GM12878 (cell line): Measurements from ENCODE around the gene COA1. TPM values are rescaled to one million over a fixed set of nuclear protein-coding genes. Genes with fewer than 3 reads are reported as not detected.

Experiments
- ATAC-seq: fragments of 200-7000 bp; cut with Tn5 transposase; 3 replicates; pipeline ENCODE4 v1.9.1; 2020; ENCODE audit warnings: mild to moderate bottlenecking, moderate library complexity
- BruUV-seq: library from RNA; stranded (reverse); fragments of 400-500 nt; replicated peaks from 2 replicates; lab custom pipeline; 2021; lab: Mats Ljungman, UMichigan
- CTCF ChIA-PET: fragments of 300-600 bp; sonication (Branson Sonifier 250); formaldehyde crosslinking; extraction: SDS; loops from one replicate; lab custom pipeline; 2021; ENCODE audit warnings: inconsistent platforms; lab: Yijun Ruan, JAX
- POLR2A ChIA-PET: fragments of 350-600 bp; formaldehyde crosslinking; extraction: SDS; loops from one replicate; lab custom pipeline; 2021; ENCODE audit warnings: inconsistent platforms; lab: Charles Lee
- RAD21 ChIA-PET: fragments of 300-600 bp; sonication (Branson Sonifier 250); formaldehyde crosslinking; loops from one replicate; lab custom pipeline; 2023; ENCODE audit warnings: antibody characterized with exemption; ENCODE audit not compliant: unreplicated experiment; lab: Charles Lee
- SMC1A ChIA-PET: fragments of 300-600 bp; sonication (Branson Sonifier 250); formaldehyde crosslinking; loops from one replicate; lab custom pipeline; 2023; ENCODE audit not compliant: unreplicated experiment, uncharacterized antibody; lab: Charles Lee
- DNase-seq: peaks from one replicate; pipeline ENCODE4 v3.0.0-alpha.2; 2011; ENCODE audit warnings: low read depth, low spot score
- FAIRE-seq: peaks from 3 replicates; lab custom pipeline; 2011; peaks lifted over from hg19 to GRCh38; lab: Jason Lieb, UNC
- H2AFZ ChIP-seq: 2 replicates; pipeline ENCODE4 v1.6.0; 2011; ENCODE audit warnings: low read depth, low read length, control low read depth; ENCODE audit not compliant: control insufficient read depth
- H3K27ac ChIP-seq: 2 replicates; pipeline ENCODE4 v1.5.1; 2011; ENCODE audit warnings: control low read depth; ENCODE audit not compliant: control insufficient read depth, insufficient read depth
- H3K27me3 ChIP-seq, 2 experiments: replicated peaks in 1 of 2; 2 replicates each; pipeline versions ENCODE4 v1.6.0 to v1.6.1; 2011; ENCODE audit warnings: low read length in 1 of 2; ENCODE audit not compliant: control insufficient read depth in 2 of 2, insufficient read depth in 2 of 2
- H3K36me3 ChIP-seq, 2 experiments: 2 replicates each; pipeline ENCODE4 v1.5.1; 2011; ENCODE audit warnings: low read length in 1 of 2; ENCODE audit not compliant: control insufficient read depth in 2 of 2, insufficient read depth in 2 of 2
- H3K4me1 ChIP-seq: 2 replicates; pipeline ENCODE4 v1.6.1; 2011; ENCODE audit warnings: mild to moderate bottlenecking, low read length, moderate library complexity, mixed read lengths; ENCODE audit not compliant: control insufficient read depth, insufficient read depth
- H3K4me2 ChIP-seq: 2 replicates; pipeline ENCODE4 v1.6.0; 2011; ENCODE audit warnings: control low read depth; ENCODE audit not compliant: control insufficient read depth, insufficient read depth
- H3K4me3 ChIP-seq: fragments of 200-600 bp; sonication (generic); 2 replicates; pipeline ENCODE4 v1.5.1; 2016
- H3K79me2 ChIP-seq: 2 replicates; pipeline ENCODE4 v1.6.0; 2011; ENCODE audit warnings: low read length; ENCODE audit not compliant: control insufficient read depth, insufficient read depth
- H3K9ac ChIP-seq: 2 replicates; pipeline ENCODE4 v1.8.0; 2011; ENCODE audit warnings: low read length, control low read depth, mixed read lengths; ENCODE audit not compliant: control insufficient read depth, insufficient read depth
- H3K9me3 ChIP-seq: replicated peaks from 3 replicates; pipeline ENCODE4 v1.5.1; 2011; ENCODE audit warnings: mild to moderate bottlenecking, low read length; ENCODE audit not compliant: control insufficient read depth, insufficient read depth
- H4K20me1 ChIP-seq: 2 replicates; pipeline ENCODE4 v1.6.0; 2011; ENCODE audit not compliant: control insufficient read depth, insufficient read depth
- CUX1 ChIP-seq: IDR thresholded peaks from 2 replicates; pipeline ENCODE4 v1.6.1; 2012; ENCODE audit warnings: improper control_type of control experiment, low read depth, low read length; ENCODE audit not compliant: insufficient replicate concordance
- E2F4 ChIP-seq: IDR thresholded peaks from 2 replicates; pipeline ENCODE4 v1.6.1; 2012; ENCODE audit warnings: low read depth, low read length, improper control_type of control experiment
- EP300 ChIP-seq, 2 experiments: fragments of 150-350 bp in 1 of 2; IDR thresholded peaks; 2 replicates each; pipeline ENCODE4 v1.6.1; 2011 to 2012; ENCODE audit warnings: low read depth in 2 of 2, low read length in 2 of 2, borderline replicate concordance in 1 of 2, improper control_type of control experiment in 1 of 2, inconsistent platforms in 1 of 2; ENCODE audit not compliant: control insufficient read depth in 1 of 2
- ETV6 ChIP-seq, 2 experiments: fragments of 450-650 bp in 1 of 2; IDR thresholded peaks in 1 of 2; conservative IDR thresholded peaks in 1 of 2; 2 replicates each; pipeline ENCODE4 v1.6.1; 2014; ENCODE audit warnings: antibody characterized with exemption in 1 of 2, borderline replicate concordance in 1 of 2, low read depth in 1 of 2, mild to moderate bottlenecking in 1 of 2, moderate library complexity in 1 of 2
- GATAD2B ChIP-seq: fragments of 450-650 bp; conservative IDR thresholded peaks from 2 replicates; pipeline ENCODE4 v1.6.1; 2017; ENCODE audit warnings: low read depth, mild to moderate bottlenecking, moderate library complexity
- HDAC6 ChIP-seq: fragments of 200-600 bp; sonication (generic); IDR thresholded peaks from one replicate; pipeline ENCODE4 v1.8.0; 2017; ENCODE audit warnings: antibody characterized with exemption; ENCODE audit not compliant: unreplicated experiment
- POLR2AphosphoS2 ChIP-seq: IDR thresholded peaks from 2 replicates; pipeline ENCODE4 v1.6.1; 2011; ENCODE audit warnings: low read depth, mild to moderate bottlenecking, low read length, improper control_type of control experiment, moderate library complexity
- RELB ChIP-seq: fragments of 450-650 bp; IDR thresholded peaks from 2 replicates; pipeline ENCODE4 v1.6.1; 2017; ENCODE audit warnings: low read depth, mild to moderate bottlenecking, moderate library complexity
- TCF12 ChIP-seq: IDR thresholded peaks from 2 replicates; pipeline ENCODE4 v1.6.1; 2011; ENCODE audit warnings: low read depth, mild to moderate bottlenecking, low read length
- USF2 ChIP-seq: IDR thresholded peaks from 2 replicates; pipeline ENCODE4 v1.6.1; 2011; ENCODE audit warnings: low read depth, low read length, improper control_type of control experiment, borderline replicate concordance
- ZNF274 ChIP-seq: IDR thresholded peaks from one replicate; pipeline ENCODE4 v1.8.0; 2011; ENCODE audit not compliant: insufficient read length, insufficient read depth
- WGBS: methylation state at CpG from one replicate; pipeline ENCODE4 v1.1.6; 2016; ENCODE audit warnings: low lambda C conversion rate; ENCODE audit not compliant: insufficient replicate concordance, insufficient coverage; ENCODE audit errors: missing lambda C conversion rate; 5-methylcytosine and 5-hydroxymethylcytosine counted together
- in situ Hi-C: fragments of 300-500 bp; cut with MboI; formaldehyde crosslinking; loops from 9 replicates; pipeline ENCODE4 v1.14.3; 2018; ENCODE audit warnings: mixed read lengths
- intact Hi-C: fragments of 100-400 bp; cut with micrococcal nuclease; formaldehyde crosslinking; loops from one replicate; pipeline ENCODE4 v1.14.2; 2022; ENCODE audit not compliant: unreplicated experiment
- polyA plus RNA-seq, 11 experiments: library from polyadenylated mRNA; depleted of rRNA in 4 of 11; unstranded in 6 of 11; stranded (reverse) in 5 of 11; fragments of >200 nt; fragmentation: Nextera tagmentation in 4 of 11; fragmentation: Illumina TruSeq in 1 of 11; extraction: Ambion mirVana in 4 of 11; extraction: Trizol in 1 of 11; gene quantifications; 1 replicate in 1 of 11; 2 replicates in 10 of 11; pipeline versions ENCODE4 v1.2.1 to v1.2.3, GENCODE V29; 2011 to 2016; ENCODE audit warnings: inconsistent platforms in 2 of 11, missing spikeins in 2 of 11, low read depth in 1 of 11
- total RNA-seq, 4 experiments: library from RNA; depleted of rRNA in 3 of 4; stranded (reverse); fragments of >200 nt in 3 of 4; fragmentation: Illumina TruSeq in 1 of 4; extraction: Trizol in 1 of 4; gene quantifications; 2 replicates each; pipeline versions ENCODE4 v1.2.1 to v1.2.3, GENCODE V29; 2013 to 2021

Gene COA1
- total and polyA plus RNA-seq, 10 of the 15 experiments (the other 5 are each of a cell fraction or from before 2014, with no cell fraction given): 83.1 to 258 (median 111) TPM

GRCh38 chr7:43726466-43726865 is 2.9 kb downstream of the COA1 start:
- Histone ChIP-seq H3K36me3 (no peaks in the 10 kb centered on the region; a peak in 1 of 4 replicates), H3K9me3 (peaks cover 2% of the 10 kb centered on the region; the same call in 2 of the 3 replicates), H4K20me1 (no peaks in the 10 kb centered on the region), H3K27ac (no peak overlapping the region), H3K9ac (no peak overlapping the region), H3K27me3 (no peaks in the 10 kb centered on the region), H3K4me1 (peaks cover 4% of the 10 kb centered on the region; the same call in 1 of the 2 replicates), H3K79me2 (peaks cover 82% of the 10 kb centered on the region), H3K4me2 (peak overlapping the region; percentile 28; the same call in 1 of the 2 replicates), H2AFZ (no peak overlapping the region), H3K4me3 (peak overlapping the region; percentile 50)
- intact Hi-C loops (loop anchor here (5.0 to 10.0 kb wide), 3 partner anchors 36 to 792 kb away; partner anchors contain the start of genes MRPL32 and PSMA2), in situ Hi-C loops (loop anchor here (10.0 kb wide), 1 partner anchor 792 kb away; the partner anchor contains the start of genes MRPL32 and PSMA2)
- ATAC-seq (no peak), FAIRE-seq (no peak), DNase-seq (no peak)
- ChIA-PET CTCF (interaction anchor here (1.6 to 6.2 kb wide), 3 partner anchors 26 to 144 kb away, joined by 6 to 84 read pairs (median 8); partner anchors contain the start of gene STK17A), RAD21 (interaction anchor here (1.0 to 5.2 kb wide), 3 partner anchors 76 to 144 kb away, joined by 3 to 47 read pairs (median 4); partner anchors contain the start of gene STK17A), SMC1A (interaction anchor here (0.8 to 10.6 kb wide), 6 partner anchors 23 to 144 kb away, joined by 3 to 93 read pairs (median 4); partner anchors contain the start of gene STK17A), POLR2A (interaction anchor here (0.8 kb wide), 1 partner anchor 24 kb away, joined by 3 read pairs; no protein-coding TSS in a partner anchor)
- WGBS: 79% methylated on average over 4 of the region's 4 CpGs
- BruUV-seq: no TSS peak
- TF ChIP-seq GATAD2B: no peak
- no peak for TF ChIP-seq TCF12
- no peak for TF ChIP-seq ETV6 (conservative IDR thresholded peaks at IDR 0.05 in 1 of 2, IDR thresholded peaks at IDR 0.05 in 1 of 2; ENCODE audit: borderline replicate concordance in 1 of 2, low read depth in 1 of 2)
- TF ChIP-seq POLR2AphosphoS2: no peak
- TF ChIP-seq E2F4: no peak
- TF ChIP-seq ZNF274: no peak
- TF ChIP-seq EP300 (IDR thresholded peaks at IDR 0.05; ENCODE audit: borderline replicate concordance in 1 of 2, control insufficient read depth in 1 of 2, low read depth in 2 of 2, low read length in 2 of 2): no peak
- no peak for TF ChIP-seq CUX1
- no peak for TF ChIP-seq RELB
- no peak for TF ChIP-seq HDAC6
- TF ChIP-seq USF2: no peak
